H9 (cell line): ENCODE data around the gene NDUFB8. TPM values are rescaled to one million over a fixed set of nuclear protein-coding genes. Genes with fewer than 3 reads are reported as not detected.

Experiments used
- DNase-seq: peaks from one replicate; pipeline ENCODE4 v3.0.0-alpha.2; 2017
- H2AFZ ChIP-seq: one replicate; pipeline ENCODE4 v1.6.1; 2013; ENCODE audit warnings: mild to moderate bottlenecking, low read length, control low read depth, moderate library complexity
- H2AK5ac ChIP-seq: 2 replicates; pipeline ENCODE4 v1.6.1; 2013; ENCODE audit warnings: low read length, control low read depth, mixed read lengths; ENCODE audit not compliant: insufficient read length
- H2BK120ac ChIP-seq: one replicate; pipeline ENCODE4 v1.6.1; 2013; ENCODE audit warnings: low read depth, mild to moderate bottlenecking, low read length, control low read depth, inconsistent platforms; ENCODE audit not compliant: poor library complexity, severe bottlenecking
- H2BK12ac ChIP-seq: 2 replicates; pipeline ENCODE4 v1.6.1; 2013; ENCODE audit warnings: low read length, control low read depth, mixed read lengths, low read depth; ENCODE audit not compliant: insufficient read length
- H2BK15ac ChIP-seq: 2 replicates; pipeline ENCODE4 v1.6.1; 2013; ENCODE audit warnings: low read depth, low read length, control low read depth
- H2BK20ac ChIP-seq: one replicate; pipeline ENCODE4 v1.6.1; 2013; ENCODE audit warnings: low read depth, mild to moderate bottlenecking, low read length, control low read depth, inconsistent platforms; ENCODE audit not compliant: poor library complexity, severe bottlenecking
- H2BK5ac ChIP-seq: 2 replicates; pipeline ENCODE4 v1.6.1; 2013; ENCODE audit warnings: low read length, control low read depth, mixed read lengths; ENCODE audit not compliant: insufficient read length
- H3K14ac ChIP-seq: 2 replicates; pipeline ENCODE4 v1.6.1; 2013; ENCODE audit warnings: low read length, control low read depth; ENCODE audit not compliant: insufficient read depth
- H3K18ac ChIP-seq: 2 replicates; pipeline ENCODE4 v1.6.1; 2013; ENCODE audit warnings: low read depth, mild to moderate bottlenecking, mixed read lengths, low read length, control low read depth; ENCODE audit not compliant: insufficient read length
- H3K23ac ChIP-seq: 2 replicates; pipeline ENCODE4 v1.6.1; 2013; ENCODE audit warnings: low read length, control low read depth, mixed read lengths, low read depth; ENCODE audit not compliant: insufficient read length
- H3K23me2 ChIP-seq: 2 replicates; pipeline ENCODE4 v1.6.1; 2013; ENCODE audit warnings: low read depth, mild to moderate bottlenecking, mixed read lengths, low read length, control low read depth; ENCODE audit not compliant: insufficient read length, poor library complexity, severe bottlenecking
- H3K27ac ChIP-seq: 2 replicates; pipeline ENCODE4 v1.5.1; 2013; ENCODE audit warnings: low read length, control low read depth, mixed read lengths, low read depth; ENCODE audit not compliant: insufficient read length
- H3K27me3 ChIP-seq: 2 replicates; pipeline ENCODE4 v1.6.1; 2013; ENCODE audit warnings: low read length, control low read depth, inconsistent platforms; ENCODE audit not compliant: insufficient read depth
- H3K4ac ChIP-seq: 2 replicates; pipeline ENCODE4 v1.6.1; 2013; ENCODE audit warnings: low read depth, mild to moderate bottlenecking, control low read depth, inconsistent platforms, low read length, moderate library complexity
- H3K4me1 ChIP-seq: 2 replicates; pipeline ENCODE4 v1.6.1; 2013; ENCODE audit warnings: low read length, control low read depth, inconsistent platforms; ENCODE audit not compliant: insufficient read depth
- H3K4me2 ChIP-seq: 2 replicates; pipeline ENCODE4 v1.6.1; 2013; ENCODE audit warnings: low read length, control low read depth, mixed read lengths; ENCODE audit not compliant: insufficient read length, insufficient read depth
- H3K56ac ChIP-seq: 2 replicates; pipeline ENCODE4 v1.6.1; 2013; ENCODE audit warnings: low read depth, mild to moderate bottlenecking, mixed read lengths, low read length, control low read depth; ENCODE audit not compliant: insufficient read length
- H3K79me1 ChIP-seq: 2 replicates; pipeline ENCODE4 v1.6.1; 2013; ENCODE audit warnings: low read depth, mild to moderate bottlenecking, moderate library complexity, low read length, control low read depth, inconsistent platforms; ENCODE audit not compliant: insufficient read depth, poor library complexity, severe bottlenecking
- H3K79me2 ChIP-seq: 2 replicates; pipeline ENCODE4 v1.6.1; 2013; ENCODE audit warnings: low read length, control low read depth, inconsistent platforms; ENCODE audit not compliant: insufficient read depth
- H3K9ac ChIP-seq: 2 replicates; pipeline ENCODE4 v1.6.1; 2013; ENCODE audit warnings: low read length, control low read depth, mixed read lengths; ENCODE audit not compliant: insufficient read length; ENCODE audit errors: extremely low read depth
- H3K9me3 ChIP-seq: one replicate; pipeline ENCODE4 v1.6.1; 2013; ENCODE audit warnings: low read depth, low read length, inconsistent platforms; ENCODE audit not compliant: control insufficient read depth
- H3T11ph ChIP-seq: one replicate; pipeline ENCODE4 v1.6.1; 2013; ENCODE audit warnings: mild to moderate bottlenecking, low read length, control low read depth, inconsistent platforms
- H4K20me1 ChIP-seq: one replicate; pipeline ENCODE4 v1.6.1; 2013; ENCODE audit not compliant: control insufficient read depth, insufficient read length, insufficient read depth
- H4K5ac ChIP-seq: 2 replicates; pipeline ENCODE4 v1.6.1; 2013; ENCODE audit warnings: low read depth, mild to moderate bottlenecking, mixed read lengths, low read length, control low read depth; ENCODE audit not compliant: insufficient read length
- H4K8ac ChIP-seq: replicated peaks from 2 replicates; pipeline ENCODE4 v1.6.1; 2013; ENCODE audit warnings: low read length, control low read depth, mixed read lengths, low read depth; ENCODE audit not compliant: insufficient read length
- H4K91ac ChIP-seq: 2 replicates; pipeline ENCODE4 v1.6.1; 2013; ENCODE audit warnings: low read depth, mild to moderate bottlenecking, moderate library complexity, mixed read lengths, low read length, control low read depth; ENCODE audit not compliant: insufficient read length
- H3K27ac Mint-ChIP-seq, 3 experiments: 2 replicates in 2 of 3; 3 replicates in 1 of 3; pipeline ENCODE4 v1.8.0; 2020 to 2021; ENCODE audit warnings: mixed read lengths in 3 of 3, mild to moderate bottlenecking in 1 of 3, moderate library complexity in 1 of 3
- H3K27me3 Mint-ChIP-seq: 2 replicates; pipeline ENCODE4 v1.8.0; 2021; ENCODE audit warnings: low read depth, mild to moderate bottlenecking, moderate library complexity, mixed read lengths
- H3K36me3 Mint-ChIP-seq, 3 experiments: 2 replicates in 2 of 3; 3 replicates in 1 of 3; pipeline ENCODE4 v1.8.0; 2020 to 2021; ENCODE audit warnings: low read depth in 3 of 3, mixed read lengths in 3 of 3; ENCODE audit not compliant: insufficient read depth in 1 of 3
- H3K4me1 Mint-ChIP-seq, 2 experiments: 2 replicates each; pipeline ENCODE4 v1.8.0; 2020; ENCODE audit warnings: mixed read lengths in 2 of 2
- H3K4me3 Mint-ChIP-seq, 2 experiments: 2 replicates in 1 of 2; 3 replicates in 1 of 2; pipeline ENCODE4 v1.8.0; 2020 to 2021; ENCODE audit warnings: mild to moderate bottlenecking in 2 of 2, mixed read lengths in 2 of 2, moderate library complexity in 1 of 2
- H3K9me3 Mint-ChIP-seq, 2 experiments: 2 replicates in 1 of 2; 3 replicates in 1 of 2; pipeline ENCODE4 v1.8.0; 2020; ENCODE audit warnings: mild to moderate bottlenecking in 2 of 2, mixed read lengths in 2 of 2, moderate library complexity in 1 of 2
- WGBS: extraction: QIAGEN DNeasy Blood & Tissue Kit; methylation state at CpG from one replicate; pipeline ENCODE4 v1.1.7; 2013; ENCODE audit warnings: missing lambda C conversion rate, low lambda C conversion rate, mixed read lengths; ENCODE audit not compliant: insufficient read length; ENCODE audit errors: extremely low coverage; 5-methylcytosine and 5-hydroxymethylcytosine counted together
- total RNA-seq: library from RNA; stranded (reverse); gene quantifications from 2 replicates; pipeline ENCODE4 v1.2.1, GENCODE V29; 2021
- TF ChIP-seq, protein P1 (sequence below): fragments of 200-600 bp; sonication (generic); conservative IDR thresholded peaks from 3 replicates; pipeline ENCODE4 v1.8.0; 2021; ENCODE audit warnings: antibody characterized with exemption, mild to moderate bottlenecking

The NDUFB8 gene
- total RNA-seq, 1 experiment from 2014 or later, result 205 TPM

DNA sequence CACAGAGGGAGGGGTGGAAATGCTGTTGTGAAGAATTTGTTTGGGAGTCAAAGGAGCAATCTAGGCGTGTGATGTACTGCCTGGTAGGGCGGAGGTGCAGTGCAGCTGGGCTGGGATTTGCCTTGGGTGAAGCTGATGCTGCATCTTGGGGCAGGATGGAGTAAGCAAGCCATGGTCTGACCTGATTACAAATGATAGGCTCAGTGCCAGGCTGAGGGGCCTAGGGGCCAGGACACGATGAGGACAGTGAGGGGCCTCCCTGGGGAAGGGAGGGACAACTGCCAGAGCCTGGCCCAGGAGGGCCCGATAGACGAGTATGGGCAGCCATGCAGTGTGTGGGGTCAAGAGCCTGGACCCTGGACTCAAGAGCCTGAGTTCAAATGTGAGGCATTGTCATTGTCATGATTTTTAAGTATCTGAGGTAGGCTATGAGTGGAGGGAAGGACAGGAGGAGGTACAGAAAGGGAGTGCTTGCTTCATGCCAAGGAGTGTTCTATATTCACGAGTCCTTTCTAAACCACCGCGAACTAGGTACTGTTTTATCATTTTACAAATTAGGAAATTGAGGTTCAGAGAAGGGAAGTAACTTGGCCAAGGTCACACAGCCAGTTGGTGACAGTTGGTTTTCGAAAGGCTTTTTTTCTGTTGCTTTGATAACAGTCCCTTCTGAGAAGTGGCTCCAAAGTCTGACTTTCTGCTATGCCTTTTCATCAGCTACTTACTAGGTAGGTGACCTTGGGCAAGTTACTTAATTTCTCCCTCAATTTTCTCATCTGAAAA lies 35.7 kb upstream of the NDUFB8 start:
- Histone ChIP-seq H3K23ac (no peak overlapping the region), H3K14ac (peak overlapping the region; percentile 36; the same call in 1 of the 2 replicates), H3K56ac (no peak overlapping the region), H3K4ac (no peak overlapping the region), H3K9ac (no peak overlapping the region), H2BK15ac (no peak overlapping the region), H3K23me2 (no peaks in the 10 kb centered on the region), H3K18ac (no peak overlapping the region), H2AFZ (no peak overlapping the region), H4K8ac (no peak overlapping the region), H3K4me2 (no peak overlapping the region), H3K27ac (no peak overlapping the region), H2BK20ac (no peak overlapping the region), H3K79me2 (no peaks in the 10 kb centered on the region), H3K79me1 (no peaks in the 10 kb centered on the region), H2BK12ac (no peak overlapping the region), H3K4me1 (no peaks in the 10 kb centered on the region; the same call in 1 of the 2 replicates), H3K27me3 (no peaks in the 10 kb centered on the region; the same call in 1 of the 2 replicates), H4K5ac (no peak overlapping the region), H2AK5ac (no peak overlapping the region), H3T11ph (no peak overlapping the region), H2BK5ac (no peak overlapping the region), H2BK120ac (no peak overlapping the region), H3K9me3 (no peaks in the 10 kb centered on the region), H4K20me1 (no peaks in the 10 kb centered on the region), H4K91ac (no peak overlapping the region)
- WGBS, result no CpG with 5 or more reads among the region's 9 CpGs
- H3K9me3 Mint-ChIP-seq, result peaks cover 0 to 5% of the 10 kb centered on the region in 2 experiments; a peak in 1 of 5 replicates
- H3K4me3 Mint-ChIP-seq, result no peak overlapping the region
- no peak overlapping the region; a peak in 1 of 7 replicates for H3K27ac Mint-ChIP-seq
- peaks cover 4% of the 10 kb centered on the region for H3K27me3 Mint-ChIP-seq
- TF ChIP-seq, protein P1, sequence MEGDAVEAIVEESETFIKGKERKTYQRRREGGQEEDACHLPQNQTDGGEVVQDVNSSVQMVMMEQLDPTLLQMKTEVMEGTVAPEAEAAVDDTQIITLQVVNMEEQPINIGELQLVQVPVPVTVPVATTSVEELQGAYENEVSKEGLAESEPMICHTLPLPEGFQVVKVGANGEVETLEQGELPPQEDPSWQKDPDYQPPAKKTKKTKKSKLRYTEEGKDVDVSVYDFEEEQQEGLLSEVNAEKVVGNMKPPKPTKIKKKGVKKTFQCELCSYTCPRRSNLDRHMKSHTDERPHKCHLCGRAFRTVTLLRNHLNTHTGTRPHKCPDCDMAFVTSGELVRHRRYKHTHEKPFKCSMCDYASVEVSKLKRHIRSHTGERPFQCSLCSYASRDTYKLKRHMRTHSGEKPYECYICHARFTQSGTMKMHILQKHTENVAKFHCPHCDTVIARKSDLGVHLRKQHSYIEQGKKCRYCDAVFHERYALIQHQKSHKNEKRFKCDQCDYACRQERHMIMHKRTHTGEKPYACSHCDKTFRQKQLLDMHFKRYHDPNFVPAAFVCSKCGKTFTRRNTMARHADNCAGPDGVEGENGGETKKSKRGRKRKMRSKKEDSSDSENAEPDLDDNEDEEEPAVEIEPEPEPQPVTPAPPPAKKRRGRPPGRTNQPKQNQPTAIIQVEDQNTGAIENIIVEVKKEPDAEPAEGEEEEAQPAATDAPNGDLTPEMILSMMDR, result no peak
- H3K36me3 Mint-ChIP-seq, result no peaks in the 10 kb centered on the region
- DNase-seq, result peak; percentile 17
- peaks cover 11 to 24% of the 10 kb centered on the region in 2 experiments for H3K4me1 Mint-ChIP-seq
